ENCODE data around the gene HMCES.

DNA sequence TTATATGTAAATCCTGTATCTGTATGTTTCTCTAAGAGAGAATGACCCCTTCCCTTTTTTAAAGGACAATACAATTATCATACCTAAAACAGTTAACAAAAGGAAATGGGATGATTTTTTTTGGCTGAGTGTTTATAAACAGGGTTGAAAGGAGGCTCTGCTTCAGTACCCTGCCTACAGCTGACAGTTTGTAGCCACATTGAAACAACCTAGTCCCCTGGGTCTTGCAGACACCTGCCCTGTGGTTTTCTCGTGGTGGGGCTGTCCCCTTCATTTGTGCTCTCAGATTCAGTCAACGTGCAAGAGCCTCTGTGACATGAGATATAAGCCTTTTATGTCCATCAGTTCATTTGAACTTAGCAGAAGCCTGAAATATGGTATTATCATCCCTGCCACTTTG is 2.3 kb upstream of the HMCES start:
- TF ChIP-seq, protein P1, sequence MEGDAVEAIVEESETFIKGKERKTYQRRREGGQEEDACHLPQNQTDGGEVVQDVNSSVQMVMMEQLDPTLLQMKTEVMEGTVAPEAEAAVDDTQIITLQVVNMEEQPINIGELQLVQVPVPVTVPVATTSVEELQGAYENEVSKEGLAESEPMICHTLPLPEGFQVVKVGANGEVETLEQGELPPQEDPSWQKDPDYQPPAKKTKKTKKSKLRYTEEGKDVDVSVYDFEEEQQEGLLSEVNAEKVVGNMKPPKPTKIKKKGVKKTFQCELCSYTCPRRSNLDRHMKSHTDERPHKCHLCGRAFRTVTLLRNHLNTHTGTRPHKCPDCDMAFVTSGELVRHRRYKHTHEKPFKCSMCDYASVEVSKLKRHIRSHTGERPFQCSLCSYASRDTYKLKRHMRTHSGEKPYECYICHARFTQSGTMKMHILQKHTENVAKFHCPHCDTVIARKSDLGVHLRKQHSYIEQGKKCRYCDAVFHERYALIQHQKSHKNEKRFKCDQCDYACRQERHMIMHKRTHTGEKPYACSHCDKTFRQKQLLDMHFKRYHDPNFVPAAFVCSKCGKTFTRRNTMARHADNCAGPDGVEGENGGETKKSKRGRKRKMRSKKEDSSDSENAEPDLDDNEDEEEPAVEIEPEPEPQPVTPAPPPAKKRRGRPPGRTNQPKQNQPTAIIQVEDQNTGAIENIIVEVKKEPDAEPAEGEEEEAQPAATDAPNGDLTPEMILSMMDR (IDR thresholded peaks at IDR 0.05) = no peak
- TF ChIP-seq POLR2A (IDR thresholded peaks at IDR 0.05) = no peak
